ENCODE data around the gene DMXL1.

The DMXL1 gene

DNA sequence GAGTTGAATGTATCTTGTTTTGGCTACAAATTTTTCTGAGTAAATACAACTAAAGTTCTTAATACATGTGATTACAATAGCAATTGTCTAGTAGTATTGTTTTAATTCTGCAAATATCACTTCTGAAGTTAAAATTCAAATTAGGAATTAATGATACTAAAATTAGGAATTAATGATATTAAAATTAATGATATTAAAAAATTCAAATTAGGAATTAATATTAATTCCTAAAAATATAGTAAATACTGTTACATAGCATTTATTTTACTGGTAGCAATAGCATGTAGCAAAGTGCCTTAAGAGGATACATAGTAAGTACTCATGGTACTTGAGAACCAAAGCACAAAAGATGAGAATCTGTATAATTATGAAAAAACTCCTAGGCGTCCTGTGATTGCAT is 136.2 kb downstream of the DMXL1 start:
- no peak overlapping the region for H3K4me3 ChIP-seq (ENCODE audit: low read length)
- TF ChIP-seq CTCF (conservative IDR thresholded peaks at IDR 0.05; ENCODE audit: low read depth, low read length), result no peak
- DNase-seq (ENCODE audit: low read depth), result no peak

DNA sequence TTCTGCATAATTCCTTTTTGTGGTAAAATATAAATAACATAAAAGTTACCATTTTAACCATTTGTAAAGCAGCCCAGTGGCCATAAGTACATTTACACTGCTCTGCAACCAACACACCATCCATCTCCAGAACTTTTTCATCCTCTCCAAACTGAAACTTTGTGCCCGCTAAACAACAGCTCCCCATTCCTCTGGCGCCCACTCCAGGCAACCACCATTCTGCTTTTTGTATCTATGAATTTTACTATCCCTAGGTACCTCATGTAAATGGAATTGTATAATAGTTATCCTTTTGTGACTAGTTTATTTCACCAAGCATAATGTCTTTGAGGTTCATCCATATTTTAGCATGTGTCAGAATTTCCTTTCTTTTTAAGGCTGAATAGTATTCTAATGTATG is 141.1 kb downstream of the DMXL1 start:
- DNase-seq (ENCODE audit: low read depth), result no peak
- no peak for TF ChIP-seq CTCF (conservative IDR thresholded peaks at IDR 0.05; ENCODE audit: low read depth, low read length)
- no peak overlapping the region for H3K4me3 ChIP-seq (ENCODE audit: low read length)

DNA sequence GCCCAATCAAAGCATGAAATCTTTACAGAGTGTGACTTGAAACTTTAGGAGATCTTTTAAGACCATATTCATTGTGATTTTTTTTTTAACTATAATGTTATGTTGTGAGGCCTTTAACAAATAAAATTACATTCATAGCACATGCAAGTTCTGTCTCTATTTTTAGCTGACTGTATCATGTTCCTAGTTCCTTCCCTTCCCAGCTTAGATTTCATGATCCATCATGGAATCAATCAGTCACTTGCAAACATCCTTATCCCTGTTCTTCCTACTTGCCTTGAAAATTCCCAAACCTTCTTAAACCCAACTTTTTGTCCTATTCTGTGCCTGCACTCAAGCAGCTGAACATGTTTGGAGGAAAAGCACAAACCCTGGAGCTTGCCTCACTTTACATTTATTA is 141.8 kb downstream of the DMXL1 start:
- H3K4me3 ChIP-seq (ENCODE audit: low read length), result no peak overlapping the region
- TF ChIP-seq CTCF (conservative IDR thresholded peaks at IDR 0.05; ENCODE audit: low read depth, low read length), result no peak
- no peak for DNase-seq (ENCODE audit: low read depth)

- no peak for TF ChIP-seq CTCF (conservative IDR thresholded peaks at IDR 0.05; ENCODE audit: low read depth, low read length)
- H3K4me3 ChIP-seq (ENCODE audit: low read length), result no peak overlapping the region
- DNase-seq (ENCODE audit: low read depth), result no peak
These were observed 146.3 kb downstream of the DMXL1 start for GRCh38 chr5:119217183-119217582.

DNA sequence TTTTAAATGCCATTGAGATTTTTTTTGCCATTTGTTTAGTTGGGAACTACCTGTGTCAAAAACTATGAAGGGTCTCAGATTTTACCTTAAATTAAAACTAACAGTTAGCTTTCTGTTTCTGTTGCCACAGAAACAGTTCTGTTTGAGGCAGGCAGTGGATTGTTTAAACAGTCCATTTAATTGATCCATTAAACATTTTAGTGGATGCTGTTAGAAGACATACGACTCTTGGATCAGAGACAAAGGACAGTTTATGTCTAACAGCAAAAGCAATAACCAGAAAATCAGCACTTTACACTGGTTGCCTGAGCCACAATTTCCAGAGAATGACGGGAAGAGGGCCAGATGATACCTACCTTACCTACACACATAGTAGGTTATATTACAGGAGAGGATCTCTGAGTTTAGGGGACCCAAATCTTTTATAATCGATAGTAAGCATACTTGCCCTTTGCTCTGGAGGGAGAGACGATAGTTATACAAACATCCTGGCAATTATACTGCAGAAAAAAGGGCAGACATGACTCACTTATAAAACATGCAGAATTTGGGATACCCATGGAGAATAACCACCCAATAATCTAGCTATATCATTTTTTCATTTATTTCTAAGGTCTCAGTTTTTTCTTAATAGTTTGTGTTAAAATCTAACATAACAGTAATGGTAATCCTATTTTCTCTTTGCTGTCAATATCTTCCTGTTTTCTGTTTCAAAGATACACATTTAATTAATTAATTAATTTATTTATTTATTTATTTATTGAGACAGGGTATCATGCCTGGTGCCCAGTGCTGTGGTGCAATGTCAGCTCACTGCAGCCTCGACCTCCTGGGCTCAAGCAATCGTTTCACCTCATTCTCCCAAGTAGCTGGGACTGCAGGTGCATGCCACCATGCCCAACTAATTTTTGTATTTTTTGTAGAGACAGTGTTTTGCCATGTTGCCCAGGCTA is 148.2 kb downstream of the DMXL1 start:
- DNase-seq (ENCODE audit: low read depth), result no peak
- TF ChIP-seq CTCF (conservative IDR thresholded peaks at IDR 0.05; ENCODE audit: low read depth, low read length), result no peak
- no peak overlapping the region for H3K4me3 ChIP-seq (ENCODE audit: low read length)

- no peak overlapping the region for H3K4me3 ChIP-seq (ENCODE audit: low read length)
- TF ChIP-seq CTCF (conservative IDR thresholded peaks at IDR 0.05; ENCODE audit: low read depth, low read length), result no peak
- no peak for DNase-seq (ENCODE audit: low read depth)
These were observed 149.8 kb downstream of the DMXL1 start for GRCh38 chr5:119220576-119221197.

- DNase-seq (ENCODE audit: low read depth), result no peak
- no peak overlapping the region for H3K4me3 ChIP-seq (ENCODE audit: low read length)
- no peak for TF ChIP-seq CTCF (conservative IDR thresholded peaks at IDR 0.05; ENCODE audit: low read depth, low read length)
These were observed 150.4 kb downstream of the DMXL1 start for GRCh38 chr5:119221330-119221729.

All from retinal pigment epithelial cell (primary cell).